Stimulated activated CD4-positive, alpha-beta T cell treated with anti-CD3 and anti-CD28 coated beads, Interleukin-1b, Interleukin-23, amount 100 ng/mL, for 24 hours (primary cell): ENCODE results near the gene C1GALT1C1L.
A peak's percentile ranks its signal among the peaks of the same experiment; 100 is the strongest.
"Not testable (repeated sequence)": the region's sequence is repeated elsewhere in the genome, so short reads cannot be mapped to it uniquely, and the experiment has no call there.

Experiments
- DNase-seq, 4 experiments: peaks; one replicate each; pipeline ENCODE4 v3.0.0-alpha.2; 2020; ENCODE audit warnings: low read depth in 4 of 4, low spot score in 1 of 4

The C1GALT1C1L gene

DNA sequence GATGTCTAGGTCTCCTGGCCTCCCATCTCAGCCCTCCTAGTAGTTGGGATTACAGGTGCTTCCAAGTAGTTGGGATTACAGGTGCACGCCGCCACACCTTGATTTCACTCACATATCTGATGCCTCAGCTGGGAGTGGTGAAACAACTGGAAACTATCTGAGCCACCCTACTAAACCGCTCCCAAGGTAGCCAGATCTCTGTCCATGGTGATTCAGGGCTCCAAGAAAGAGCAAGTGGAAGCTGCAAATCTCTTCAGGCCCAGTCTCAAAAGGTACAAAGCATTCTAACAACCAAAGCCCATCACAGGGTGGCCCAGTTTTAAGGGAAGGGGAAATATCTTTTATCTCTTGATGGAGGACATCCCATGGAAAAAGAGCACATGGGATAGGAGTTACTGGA lies 19.0 kb downstream of the C1GALT1C1L start:
- DNase-seq = no peak

DNA sequence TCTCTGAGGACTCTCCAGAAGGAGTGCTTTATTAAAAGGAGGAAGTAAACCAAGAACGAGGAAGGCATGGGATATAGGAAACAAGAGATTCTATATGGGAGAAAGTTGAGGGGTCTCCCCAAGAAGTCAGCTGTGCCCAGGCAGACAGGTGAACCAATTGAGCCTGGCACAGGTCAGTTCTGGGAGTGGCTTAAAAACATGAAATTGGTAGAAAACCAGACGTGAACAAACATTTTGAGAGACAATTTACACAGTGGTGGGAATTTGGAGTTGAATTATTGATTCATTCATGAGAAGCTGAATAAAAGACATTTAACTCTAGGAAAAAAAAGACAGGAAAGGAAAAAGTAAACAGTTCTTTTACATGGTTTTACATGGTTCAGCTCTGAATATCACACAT lies 22.7 kb downstream of the C1GALT1C1L start:
- DNase-seq = no peak

DNA sequence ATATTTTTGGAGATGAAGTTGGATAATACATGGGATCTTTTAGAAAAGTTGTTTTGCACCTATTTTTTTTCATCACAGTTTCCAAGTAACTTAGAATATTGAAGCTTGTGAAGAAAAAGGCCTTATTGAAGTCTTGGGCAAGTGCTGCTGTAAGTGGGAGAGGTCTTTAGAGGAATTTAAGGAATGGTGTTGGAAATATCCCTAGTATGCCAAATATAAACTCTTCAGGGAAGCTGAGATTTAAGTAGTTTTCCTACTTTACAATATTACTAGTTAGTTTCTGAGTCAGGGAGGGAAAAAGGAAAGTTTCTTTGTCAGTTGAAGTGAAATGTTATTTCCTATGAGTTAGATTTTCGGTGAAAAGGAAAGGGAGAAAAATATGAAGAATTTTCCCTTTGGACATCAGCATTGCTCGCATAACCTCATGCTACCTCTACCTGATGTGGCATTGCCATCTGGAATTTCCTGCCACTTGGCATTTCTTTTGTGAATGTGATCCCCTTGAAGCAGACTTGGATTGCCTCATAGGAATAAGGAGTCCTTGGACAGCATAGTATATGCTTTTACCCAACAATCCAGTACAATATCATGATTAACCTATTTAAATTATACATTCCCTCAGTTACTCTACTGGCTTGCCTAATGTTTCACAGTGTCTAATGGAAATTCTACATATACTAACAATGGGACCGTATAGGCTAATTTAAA lies 27.1 kb downstream of the C1GALT1C1L start:
- no peak for DNase-seq

DNA sequence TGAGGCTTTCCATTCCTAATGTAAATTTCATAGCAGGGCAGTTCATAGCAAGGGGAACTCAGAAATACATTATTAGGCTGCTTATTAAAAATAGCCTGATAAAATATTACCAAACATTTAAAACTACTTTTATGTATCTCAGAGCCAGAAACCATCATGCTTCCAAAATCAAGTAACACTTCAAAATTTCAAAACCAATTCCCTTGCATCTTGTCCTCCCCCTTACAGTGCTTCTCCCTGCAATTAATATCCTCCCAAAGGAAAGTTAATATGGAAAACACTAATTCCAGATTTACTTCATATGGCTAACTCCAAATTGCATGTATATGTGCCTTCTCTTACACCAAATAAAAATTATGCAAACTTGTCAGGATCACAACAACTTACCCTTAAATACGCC lies 32.5 kb downstream of the C1GALT1C1L start:
- DNase-seq = no peak

DNA sequence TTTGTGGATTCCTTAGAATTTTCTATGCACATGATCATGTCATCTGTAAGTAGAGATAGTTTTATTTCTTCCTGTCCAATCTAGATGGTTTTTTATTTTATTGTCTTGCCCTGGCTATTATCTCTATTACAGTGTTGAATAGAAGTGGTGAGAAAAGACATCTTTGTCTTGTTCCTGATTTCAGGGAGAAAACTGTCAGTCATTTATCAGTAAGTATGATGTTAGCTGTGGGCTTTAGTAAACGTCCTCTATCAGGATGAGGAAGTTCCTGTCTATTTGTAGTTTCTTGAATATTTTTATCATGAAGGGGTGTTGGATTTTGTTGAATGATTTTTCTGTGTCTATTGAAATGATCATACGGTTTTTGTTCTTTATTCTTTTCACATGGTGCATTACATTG lies 33.9 kb downstream of the C1GALT1C1L start:
- DNase-seq = no peak

DNA sequence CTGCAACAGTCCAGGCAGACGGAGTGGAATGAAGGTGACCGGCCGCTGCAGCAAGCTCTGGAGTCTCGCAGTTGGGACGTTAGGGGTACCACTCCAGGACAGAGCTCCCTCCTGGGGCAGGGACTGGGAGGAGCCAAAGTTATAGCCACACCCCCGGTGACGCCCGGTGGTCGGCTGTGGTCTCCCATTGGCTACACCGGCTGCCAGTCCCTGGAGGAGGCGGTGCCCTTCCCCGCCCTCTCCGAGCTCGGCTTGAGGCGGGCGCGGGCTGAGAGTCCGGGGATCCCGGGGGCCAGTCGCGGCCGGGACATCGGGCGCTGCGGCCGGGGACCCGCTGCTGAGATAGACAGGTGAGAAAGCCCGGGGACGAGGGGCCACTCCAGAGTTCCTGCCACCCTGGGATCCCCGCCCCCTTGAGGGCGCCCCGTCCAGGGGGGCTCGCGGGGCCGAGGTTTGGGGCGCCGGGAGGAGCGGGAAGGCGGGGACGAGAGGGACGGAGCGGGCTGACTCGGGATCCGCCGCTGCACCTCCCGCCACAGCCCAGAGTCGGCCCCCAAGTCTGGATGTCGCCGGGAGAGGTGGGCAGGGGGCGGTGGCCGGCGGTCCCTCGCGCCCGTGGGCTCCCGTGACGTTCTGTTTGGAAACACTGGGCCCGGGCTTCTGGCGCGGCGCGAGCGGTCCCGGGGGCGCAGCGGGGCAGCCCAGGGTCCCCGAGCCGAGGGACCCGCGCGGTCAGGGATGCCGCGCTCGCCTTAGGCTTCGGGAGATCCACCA lies 39.0 kb downstream of the C1GALT1C1L start, which contains the start of gene PLEKHH2:
Gene PLEKHH2 (plus strand): TSS at position 231 of the 774 bp plus-strand sequence. CDS start 7,414 bp downstream, outside the sequence.
- peak; percentile 68 to 87 (median 82) for DNase-seq

DNA sequence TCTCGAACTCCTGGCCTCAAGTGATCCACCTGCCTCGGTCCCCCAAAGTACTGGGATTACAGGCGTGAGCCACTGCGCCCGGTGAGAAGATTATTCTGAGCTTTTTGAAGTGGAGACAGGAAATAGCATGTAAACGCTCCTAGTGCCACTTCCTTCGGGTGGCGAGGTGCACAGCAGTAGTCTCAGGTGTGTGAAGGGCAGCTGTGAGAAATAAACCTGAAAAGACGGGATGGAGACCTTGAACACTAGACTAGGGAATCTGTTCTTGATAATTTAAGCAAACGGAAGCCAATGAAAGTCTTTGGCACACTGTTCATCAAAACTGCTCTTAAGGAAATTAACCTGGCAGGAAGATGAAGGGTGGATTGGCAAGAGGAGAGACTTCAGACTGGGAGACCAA lies 39.6 kb downstream of the C1GALT1C1L start:
- DNase-seq = no peak

DNA sequence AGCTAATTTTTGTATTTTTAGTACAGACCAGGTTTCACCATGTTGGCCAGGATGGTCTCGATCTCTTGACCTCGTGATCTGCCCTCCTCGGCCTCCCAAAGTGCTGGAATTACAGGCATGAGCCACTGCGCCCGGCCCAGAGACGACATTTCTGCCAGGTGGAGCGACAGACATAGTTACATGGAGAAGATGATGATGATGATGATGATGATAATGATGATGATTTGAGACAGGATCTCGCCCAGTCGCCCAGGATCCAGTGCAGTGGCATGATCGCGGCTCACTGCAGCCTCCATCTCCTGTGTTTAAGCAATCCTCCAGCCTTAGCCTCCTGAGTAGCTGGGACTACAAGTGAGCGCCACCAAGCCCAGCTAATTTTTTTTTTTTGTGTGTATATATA lies 40.1 kb downstream of the C1GALT1C1L start:
- not testable (repeated sequence) for DNase-seq

DNA sequence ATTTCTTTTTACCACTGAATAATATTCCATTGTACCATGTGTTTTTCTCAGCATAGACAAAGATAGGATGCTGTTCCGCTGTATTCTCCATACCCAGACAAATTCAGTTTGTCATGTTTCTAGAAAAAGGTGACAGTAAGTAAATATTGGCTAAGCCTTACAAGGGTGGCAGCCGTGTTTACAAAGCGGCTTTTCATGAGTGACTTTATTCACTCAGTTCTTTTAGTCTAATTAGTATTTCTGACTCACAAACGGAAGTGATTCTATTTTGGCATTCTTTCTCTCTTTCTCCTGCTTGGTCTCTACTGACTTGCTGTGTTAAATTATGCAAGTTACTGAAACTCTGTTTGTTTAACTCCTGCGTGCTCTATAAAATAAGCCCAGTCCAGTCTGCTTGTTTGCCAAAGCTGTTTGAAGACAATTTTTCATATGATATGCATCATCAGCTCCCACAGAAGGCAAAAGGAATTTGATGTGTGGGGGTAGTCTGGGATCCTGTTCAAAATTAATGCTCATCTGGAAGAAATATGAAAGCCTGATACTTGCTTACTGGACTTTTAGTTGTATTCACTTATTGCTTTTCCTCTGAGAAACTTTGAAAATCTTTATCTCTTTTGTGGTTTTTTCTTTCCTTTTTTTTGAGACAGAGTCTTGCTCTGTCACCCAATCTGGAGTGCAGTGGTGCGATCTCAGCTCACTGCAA lies 41.5 kb downstream of the C1GALT1C1L start:
- no peak for DNase-seq

DNA sequence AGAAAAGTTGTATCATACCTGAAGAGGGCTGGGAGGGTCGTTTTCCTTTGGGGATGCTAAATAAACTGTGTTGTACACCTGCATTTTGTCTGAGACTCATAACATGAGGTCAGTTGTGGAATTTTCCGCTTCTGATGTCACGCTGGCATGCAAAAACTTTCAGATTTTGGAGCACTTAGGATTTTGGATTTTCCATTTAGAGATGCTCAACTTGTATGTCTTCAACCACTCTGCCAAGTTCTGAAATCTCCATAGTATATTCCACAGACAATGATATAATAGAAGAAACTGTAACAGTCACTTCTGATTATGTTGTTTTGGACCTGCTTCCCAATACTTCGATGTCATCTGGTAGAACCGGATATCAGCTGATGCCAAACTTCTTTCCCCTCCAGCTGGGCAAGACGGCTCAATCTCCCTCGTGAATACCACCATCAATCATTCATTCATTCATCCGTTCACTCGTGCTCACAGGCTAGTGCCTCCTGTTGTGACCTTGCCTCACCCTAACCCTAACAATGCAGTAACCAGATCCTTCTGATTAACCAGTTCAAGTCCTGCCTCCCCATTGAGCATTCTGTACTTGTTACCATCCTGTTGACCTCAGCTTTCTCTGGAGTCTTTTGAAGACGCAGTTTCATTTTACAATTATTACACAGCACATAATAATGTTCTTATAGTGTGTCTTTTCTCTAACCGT lies 44.5 kb downstream of the C1GALT1C1L start:
- DNase-seq = no peak
